Measurements from ENCODE around the gene HLA-DQB1.

Gene HLA-DQB1

GRCh38 chr6:32669240-32669639 lies 2.8 kb upstream of the HLA-DQB1 start:
- no peak for DNase-seq
- Histone ChIP-seq H2BK15ac (ENCODE audit: low read depth, poor library complexity, severe bottlenecking) (no peak overlapping the region), H3K14ac (ENCODE audit: low read length in 2 of 2) (no peak overlapping the region), H3K27me3 (ENCODE audit: control insufficient read depth in 1 of 2, insufficient read depth in 1 of 2, low read length in 2 of 2) (peaks cover 0 to 44% of the 10 kb centered on the region in 2 experiments), H3K9me3 (ENCODE audit: control insufficient read depth, low read length) (no peaks in the 10 kb centered on the region), H2BK12ac (ENCODE audit: low read length in 2 of 2) (no peak overlapping the region), H2BK120ac (ENCODE audit: low read depth, low read length) (no peak overlapping the region), H3K4me3 (ENCODE audit: insufficient read depth in 1 of 2, low read depth in 1 of 2, low read length in 2 of 2) (no peak overlapping the region), H3K4me2 (ENCODE audit: low read length, poor library complexity, severe bottlenecking) (no peak overlapping the region), H2BK5ac (ENCODE audit: low read depth, low read length, poor library complexity, severe bottlenecking) (no peak overlapping the region), H3K4ac (ENCODE audit: low read depth in 1 of 2, low read length in 2 of 2) (no peak overlapping the region), H2AFZ (ENCODE audit: low read depth, low read length) (no peak overlapping the region), H2AK5ac (ENCODE audit: low read length, severe bottlenecking) (no peak overlapping the region), H3K23ac (ENCODE audit: low read length in 2 of 2) (no peak overlapping the region), H3K9ac (ENCODE audit: low read length) (no peak overlapping the region), H3K36me3 (ENCODE audit: control insufficient read depth in 1 of 2, insufficient read depth in 2 of 2, low read depth in 1 of 2, low read length in 2 of 2) (no peaks in the 10 kb centered on the region), H3K79me1 (replicated peaks; ENCODE audit: low read length, poor library complexity, severe bottlenecking) (no peaks in the 10 kb centered on the region), H3K4me1 (ENCODE audit: control insufficient read depth, insufficient read depth, low read depth, low read length) (no peaks in the 10 kb centered on the region), H4K91ac (ENCODE audit: low read length) (no peak overlapping the region), H3K27ac (ENCODE audit: low read length, poor library complexity, severe bottlenecking) (no peak overlapping the region), H4K8ac (ENCODE audit: low read length) (no peak overlapping the region), H3K18ac (ENCODE audit: low read depth in 1 of 2, low read length in 2 of 2) (no peak overlapping the region)
- 63% methylated on average over 4 of the region's 4 CpGs for WGBS

- no peak overlapping the region for H3K23ac ChIP-seq (ENCODE audit: low read length in 2 of 2)
These were observed 1.8 kb upstream of the HLA-DQB1 start for GRCh38 chr6:32668226-32668747.

GRCh38 chr6:32665661-32666060 lies 796 bp downstream of the HLA-DQB1 start:
- Histone ChIP-seq H3K27ac (ENCODE audit: low read length, poor library complexity, severe bottlenecking) (no peak overlapping the region), H2AFZ (ENCODE audit: low read depth, low read length) (no peak overlapping the region), H2BK120ac (ENCODE audit: low read depth, low read length) (no peak overlapping the region), H3K4me1 (ENCODE audit: control insufficient read depth, insufficient read depth, low read depth, low read length) (no peaks in the 10 kb centered on the region), H3K9ac (ENCODE audit: low read length) (no peak overlapping the region), H3K4me2 (ENCODE audit: low read length, poor library complexity, severe bottlenecking) (no peak overlapping the region), H2BK5ac (ENCODE audit: low read depth, low read length, poor library complexity, severe bottlenecking) (no peak overlapping the region), H3K4me3 (ENCODE audit: insufficient read depth in 1 of 2, low read depth in 1 of 2, low read length in 2 of 2) (peak overlapping the region in 1 of 2 experiments; percentile 71), H3K9me3 (ENCODE audit: control insufficient read depth, low read length) (no peaks in the 10 kb centered on the region), H3K4ac (ENCODE audit: low read depth in 1 of 2, low read length in 2 of 2) (no peak overlapping the region), H4K91ac (ENCODE audit: low read length) (no peak overlapping the region), H2BK15ac (ENCODE audit: low read depth, poor library complexity, severe bottlenecking) (no peak overlapping the region), H3K27me3 (ENCODE audit: control insufficient read depth in 1 of 2, insufficient read depth in 1 of 2, low read length in 2 of 2) (peaks cover 0 to 57% of the 10 kb centered on the region in 2 experiments), H3K14ac (ENCODE audit: low read length in 2 of 2) (no peak overlapping the region), H4K8ac (ENCODE audit: low read length) (no peak overlapping the region), H3K18ac (ENCODE audit: low read depth in 1 of 2, low read length in 2 of 2) (no peak overlapping the region), H3K36me3 (ENCODE audit: control insufficient read depth in 1 of 2, insufficient read depth in 2 of 2, low read depth in 1 of 2, low read length in 2 of 2) (no peaks in the 10 kb centered on the region), H3K23ac (ENCODE audit: low read length in 2 of 2) (no peak overlapping the region), H2AK5ac (ENCODE audit: low read length, severe bottlenecking) (no peak overlapping the region), H2BK12ac (ENCODE audit: low read length in 2 of 2) (no peak overlapping the region), H3K79me1 (replicated peaks; ENCODE audit: low read length, poor library complexity, severe bottlenecking) (no peaks in the 10 kb centered on the region)
- 30% methylated on average over 3 of the region's 3 CpGs for WGBS
- DNase-seq, result no peak

More at GRCh38 chr6:32668226-32668747, 1.8 kb upstream of the HLA-DQB1 start:
- H3K4me1 ChIP-seq (ENCODE audit: control insufficient read depth, insufficient read depth, low read depth, low read length), result no peaks in the 10 kb centered on the region
- H3K36me3 ChIP-seq (ENCODE audit: control insufficient read depth in 1 of 2, insufficient read depth in 2 of 2, low read depth in 1 of 2, low read length in 2 of 2), result no peaks in the 10 kb centered on the region
- no peak overlapping the region for H4K91ac ChIP-seq (ENCODE audit: low read length)
- H3K14ac ChIP-seq (ENCODE audit: low read length in 2 of 2), result no peak overlapping the region
- peaks cover 0 to 48% of the 10 kb centered on the region in 2 experiments for H3K27me3 ChIP-seq (ENCODE audit: control insufficient read depth in 1 of 2, insufficient read depth in 1 of 2, low read length in 2 of 2)
- no peak overlapping the region for H3K27ac ChIP-seq (ENCODE audit: low read length, poor library complexity, severe bottlenecking)
- no peak overlapping the region for H3K4me2 ChIP-seq (ENCODE audit: low read length, poor library complexity, severe bottlenecking)
- no peak overlapping the region for H2BK12ac ChIP-seq (ENCODE audit: low read length in 2 of 2)
- no peak overlapping the region for H4K8ac ChIP-seq (ENCODE audit: low read length)
- no peak overlapping the region for H3K4me3 ChIP-seq (ENCODE audit: insufficient read depth in 1 of 2, low read depth in 1 of 2, low read length in 2 of 2)
- H2BK5ac ChIP-seq (ENCODE audit: low read depth, low read length, poor library complexity, severe bottlenecking), result no peak overlapping the region
- H2BK15ac ChIP-seq (ENCODE audit: low read depth, poor library complexity, severe bottlenecking), result no peak overlapping the region
- H3K4ac ChIP-seq (ENCODE audit: low read depth in 1 of 2, low read length in 2 of 2), result no peak overlapping the region
- WGBS, result 49% methylated on average over 5 of the region's 5 CpGs
- H2AK5ac ChIP-seq (ENCODE audit: low read length, severe bottlenecking), result no peak overlapping the region
- no peaks in the 10 kb centered on the region for H3K9me3 ChIP-seq (ENCODE audit: control insufficient read depth, low read length)
- H2BK120ac ChIP-seq (ENCODE audit: low read depth, low read length), result no peak overlapping the region
- H3K18ac ChIP-seq (ENCODE audit: low read depth in 1 of 2, low read length in 2 of 2), result no peak overlapping the region
- H3K79me1 ChIP-seq (replicated peaks; ENCODE audit: low read length, poor library complexity, severe bottlenecking), result no peaks in the 10 kb centered on the region
- no peak overlapping the region for H3K9ac ChIP-seq (ENCODE audit: low read length)
- peak; percentile 27 for DNase-seq
- H2AFZ ChIP-seq (ENCODE audit: low read depth, low read length), result no peak overlapping the region

- H3K14ac ChIP-seq (ENCODE audit: low read length in 2 of 2), result no peak overlapping the region
- no peak overlapping the region for H4K91ac ChIP-seq (ENCODE audit: low read length)
- H3K4me2 ChIP-seq (ENCODE audit: low read length, poor library complexity, severe bottlenecking), result no peak overlapping the region
- no peak for DNase-seq
- no peak overlapping the region for H2BK5ac ChIP-seq (ENCODE audit: low read depth, low read length, poor library complexity, severe bottlenecking)
- H3K79me1 ChIP-seq (replicated peaks; ENCODE audit: low read length, poor library complexity, severe bottlenecking), result no peaks in the 10 kb centered on the region
- H3K9me3 ChIP-seq (ENCODE audit: control insufficient read depth, low read length), result no peaks in the 10 kb centered on the region
- H3K27ac ChIP-seq (ENCODE audit: low read length, poor library complexity, severe bottlenecking), result no peak overlapping the region
- no peak overlapping the region for H2AK5ac ChIP-seq (ENCODE audit: low read length, severe bottlenecking)
- no peak overlapping the region for H2AFZ ChIP-seq (ENCODE audit: low read depth, low read length)
- no peak overlapping the region for H3K18ac ChIP-seq (ENCODE audit: low read depth in 1 of 2, low read length in 2 of 2)
- no peak overlapping the region for H3K9ac ChIP-seq (ENCODE audit: low read length)
- H3K27me3 ChIP-seq (ENCODE audit: control insufficient read depth in 1 of 2, insufficient read depth in 1 of 2, low read length in 2 of 2), result peaks cover 4 to 53% of the 10 kb centered on the region in 2 experiments
- no peak overlapping the region for H2BK120ac ChIP-seq (ENCODE audit: low read depth, low read length)
- H3K4ac ChIP-seq (ENCODE audit: low read depth in 1 of 2, low read length in 2 of 2), result no peak overlapping the region
- H3K4me1 ChIP-seq (ENCODE audit: control insufficient read depth, insufficient read depth, low read depth, low read length), result no peaks in the 10 kb centered on the region
- H4K8ac ChIP-seq (ENCODE audit: low read length), result no peak overlapping the region
- no peak overlapping the region for H2BK12ac ChIP-seq (ENCODE audit: low read length in 2 of 2)
- H3K4me3 ChIP-seq (ENCODE audit: insufficient read depth in 1 of 2, low read depth in 1 of 2, low read length in 2 of 2), result peak overlapping the region in 1 of 2 experiments; percentile 71
- WGBS, result 5% methylated on average over 44 of the region's 47 CpGs
- H2BK15ac ChIP-seq (ENCODE audit: low read depth, poor library complexity, severe bottlenecking), result no peak overlapping the region
- H3K36me3 ChIP-seq (ENCODE audit: control insufficient read depth in 1 of 2, insufficient read depth in 2 of 2, low read depth in 1 of 2, low read length in 2 of 2), result no peaks in the 10 kb centered on the region
- no peak overlapping the region for H3K23ac ChIP-seq (ENCODE audit: low read length in 2 of 2)
These were observed 1.6 kb downstream of the HLA-DQB1 start for GRCh38 chr6:32664827-32665362.
